WTC11 (cell line): ENCODE data around the gene HEXD. TPM values are rescaled to one million over a fixed set of nuclear protein-coding genes. Genes with fewer than 3 reads are reported as not detected.

Experiments used
- ATAC-seq: fragments of 200-7000 bp; cut with Tn5 transposase; 2 replicates; pipeline ENCODE4 v1.10.0; 2021; ENCODE audit warnings: mild to moderate bottlenecking, moderate library complexity
- CTCF ChIA-PET: fragments of 300-600 bp; sonication (Branson Sonifier 250); formaldehyde crosslinking; loops from one replicate; lab custom pipeline; 2021; ENCODE audit warnings: antibody characterized with exemption; lab: Charles Lee
- POLR2A ChIA-PET: fragments of 350-600 bp; sonication (Branson Sonifier 250); formaldehyde crosslinking; loops from one replicate; lab custom pipeline; 2021; ENCODE audit warnings: antibody characterized with exemption; lab: Charles Lee
- DNase-seq: peaks from one replicate; pipeline ENCODE4 v3.0.0; 2021; ENCODE audit warnings: low spot score
- H3K27ac Mint-ChIP-seq: 2 replicates; pipeline ENCODE4 v1.8.0; 2021; ENCODE audit warnings: mixed read lengths
- H3K27me3 Mint-ChIP-seq: 2 replicates; pipeline ENCODE4 v1.8.0; 2021; ENCODE audit warnings: low read depth, mild to moderate bottlenecking, moderate library complexity, mixed read lengths
- H3K36me3 Mint-ChIP-seq: 2 replicates; pipeline ENCODE4 v1.8.0; 2021; ENCODE audit warnings: mixed read lengths
- H3K4me1 Mint-ChIP-seq: 2 replicates; pipeline ENCODE4 v1.8.0; 2022; ENCODE audit warnings: mixed read lengths
- H3K4me3 Mint-ChIP-seq: 2 replicates; pipeline ENCODE4 v1.8.0; 2021; ENCODE audit warnings: mild to moderate bottlenecking, moderate library complexity, mixed read lengths
- H3K9me3 Mint-ChIP-seq: 2 replicates; pipeline ENCODE4 v1.8.0; 2021; ENCODE audit warnings: mixed read lengths
- ATF1 ChIP-seq: sonication (generic); formaldehyde crosslinking; IDR thresholded peaks from 2 replicates; pipeline ENCODE4 v1.8.1; 2023; ENCODE audit warnings: mild to moderate bottlenecking, moderate library complexity, missing genetic modification reagents
- CBFB ChIP-seq: sonication (generic); formaldehyde crosslinking; IDR thresholded peaks from 2 replicates; pipeline ENCODE4 v1.8.1; 2022; ENCODE audit warnings: mild to moderate bottlenecking, low read depth, missing genetic modification reagents
- CREB1 ChIP-seq: sonication (generic); formaldehyde crosslinking; IDR thresholded peaks from 2 replicates; pipeline ENCODE4 v1.8.0; 2023; ENCODE audit warnings: mild to moderate bottlenecking, missing genetic modification reagents
- FOXP1 ChIP-seq: sonication (generic); formaldehyde crosslinking; IDR thresholded peaks from 2 replicates; pipeline ENCODE4 v1.8.0; 2022; ENCODE audit warnings: missing genetic modification reagents, mild to moderate bottlenecking, moderate library complexity, borderline replicate concordance
- GRHL2 ChIP-seq: fragments of 250-450 bp; sonication (Bioruptor Pico); IDR thresholded peaks from 2 replicates; pipeline ENCODE4 v1.8.0; 2022; ENCODE audit warnings: mild to moderate bottlenecking, moderate library complexity; ENCODE audit not compliant: insufficient replicate concordance, severe bottlenecking
- MXD4 ChIP-seq: fragments of 250-450 bp; sonication (Bioruptor Pico); IDR thresholded peaks from 2 replicates; pipeline ENCODE4 v1.8.0; 2021; ENCODE audit warnings: mild to moderate bottlenecking, moderate library complexity, borderline replicate concordance
- MYBL2 ChIP-seq: sonication (generic); formaldehyde crosslinking; IDR thresholded peaks from 2 replicates; pipeline ENCODE4 v1.8.1; 2023; ENCODE audit warnings: mild to moderate bottlenecking, moderate library complexity, missing genetic modification reagents
- NR1H2 ChIP-seq: sonication (generic); formaldehyde crosslinking; IDR thresholded peaks from 2 replicates; pipeline ENCODE4 v1.9.0; 2021; ENCODE audit warnings: mild to moderate bottlenecking, moderate library complexity, missing genetic modification reagents
- PRRX2 ChIP-seq: fragments of 250-450 bp; sonication (Bioruptor Pico); IDR thresholded peaks from 2 replicates; pipeline ENCODE4 v1.8.0; 2021; ENCODE audit warnings: mild to moderate bottlenecking
- SMAD3 ChIP-seq: sonication (generic); formaldehyde crosslinking; IDR thresholded peaks from 2 replicates; pipeline ENCODE4 v1.8.0; 2022; ENCODE audit warnings: missing genetic modification reagents, mild to moderate bottlenecking, borderline replicate concordance
- TEAD1 ChIP-seq: sonication (generic); formaldehyde crosslinking; IDR thresholded peaks from 2 replicates; pipeline ENCODE4 v1.8.0; 2022; ENCODE audit warnings: mild to moderate bottlenecking, missing genetic modification reagents
- ZNF121 ChIP-seq: sonication (generic); formaldehyde crosslinking; IDR thresholded peaks from 2 replicates; pipeline ENCODE4 v1.8.0; 2023; ENCODE audit warnings: missing genetic modification reagents
- ZNF671 ChIP-seq: fragments of 250-450 bp; sonication (Bioruptor Pico); IDR thresholded peaks from 2 replicates; pipeline ENCODE4 v1.8.0; 2021; ENCODE audit warnings: mild to moderate bottlenecking
- total RNA-seq: library from RNA; stranded (reverse); gene quantifications from 3 replicates; pipeline ENCODE4 v1.2.3, GENCODE V29; 2021
- TF ChIP-seq, protein P1 (sequence below): sonication (generic); formaldehyde crosslinking; IDR thresholded peaks from 2 replicates; pipeline ENCODE4 v1.8.1; 2022; ENCODE audit warnings: low read depth, missing genetic modification reagents, borderline replicate concordance
- TF ChIP-seq, protein P2 (sequence below): sonication (generic); formaldehyde crosslinking; conservative IDR thresholded peaks from 2 replicates; pipeline ENCODE4 v1.8.1; 2023; ENCODE audit warnings: mild to moderate bottlenecking, low read depth, missing genetic modification reagents, moderate library complexity
- TF ChIP-seq, protein P3 (sequence below): sonication (generic); formaldehyde crosslinking; IDR thresholded peaks from 2 replicates; pipeline ENCODE4 v1.8.1; 2023; ENCODE audit warnings: mild to moderate bottlenecking, missing genetic modification reagents, borderline replicate concordance
- TF ChIP-seq, protein P4 (sequence below): sonication (generic); formaldehyde crosslinking; IDR thresholded peaks from 2 replicates; pipeline ENCODE4 v1.8.1; 2023; ENCODE audit warnings: mild to moderate bottlenecking, moderate library complexity, missing genetic modification reagents

The HEXD gene
- total RNA-seq, 1 experiment from 2014 or later = 36.0 TPM

DNA sequence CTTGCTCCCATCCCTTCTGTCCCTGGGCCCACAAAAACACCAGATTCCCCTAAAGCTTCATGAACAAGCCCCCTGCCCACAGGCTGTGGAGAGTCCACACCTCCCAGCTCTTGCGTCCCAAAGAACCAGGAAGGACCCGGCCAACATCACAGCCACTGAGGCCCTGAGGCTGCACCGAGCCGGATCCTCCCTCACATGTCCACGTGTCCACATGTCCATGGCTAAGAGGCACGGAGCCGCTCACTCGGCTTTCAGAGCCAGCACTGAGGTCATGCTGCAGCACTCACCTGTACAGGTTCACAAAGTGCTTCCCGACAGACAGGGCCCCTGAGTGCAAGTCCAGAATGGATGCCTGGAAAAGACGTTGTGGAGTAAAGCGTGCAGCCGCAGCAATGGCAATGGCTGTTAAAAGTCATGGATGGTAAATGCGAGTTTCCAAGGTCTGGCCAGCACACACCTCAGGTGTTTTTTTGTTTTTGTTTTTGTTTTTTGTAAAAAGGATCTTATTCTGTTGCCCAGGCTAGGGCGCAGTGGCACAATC lies 11.9 kb upstream of the HEXD start:
- H3K9me3 Mint-ChIP-seq = no peaks in the 10 kb centered on the region
- peaks cover 8% of the 10 kb centered on the region for H3K36me3 Mint-ChIP-seq
- ChIA-PET CTCF (interaction anchor here (1.3 to 1.5 kb wide), 2 partner anchors 18 to 50 kb away, joined by 3 to 4 read pairs; no protein-coding TSS in a partner anchor), POLR2A (no interaction called here)
- H3K27me3 Mint-ChIP-seq = no peaks in the 10 kb centered on the region
- no peak for ATAC-seq
- no peak overlapping the region for H3K27ac Mint-ChIP-seq
- H3K4me3 Mint-ChIP-seq = no peak overlapping the region
- no peak for TF ChIP-seq ATF1 (CRISPR knock-in tag)
- no peak for TF ChIP-seq TEAD1 (CRISPR knock-in tag)
- no peak for TF ChIP-seq ZNF121 (CRISPR knock-in tag)
- TF ChIP-seq SMAD3 (CRISPR knock-in tag) = no peak
- no peak for TF ChIP-seq PRRX2
- no peak for TF ChIP-seq GRHL2 (CRISPR knock-in tag)
- TF ChIP-seq, protein P1, sequence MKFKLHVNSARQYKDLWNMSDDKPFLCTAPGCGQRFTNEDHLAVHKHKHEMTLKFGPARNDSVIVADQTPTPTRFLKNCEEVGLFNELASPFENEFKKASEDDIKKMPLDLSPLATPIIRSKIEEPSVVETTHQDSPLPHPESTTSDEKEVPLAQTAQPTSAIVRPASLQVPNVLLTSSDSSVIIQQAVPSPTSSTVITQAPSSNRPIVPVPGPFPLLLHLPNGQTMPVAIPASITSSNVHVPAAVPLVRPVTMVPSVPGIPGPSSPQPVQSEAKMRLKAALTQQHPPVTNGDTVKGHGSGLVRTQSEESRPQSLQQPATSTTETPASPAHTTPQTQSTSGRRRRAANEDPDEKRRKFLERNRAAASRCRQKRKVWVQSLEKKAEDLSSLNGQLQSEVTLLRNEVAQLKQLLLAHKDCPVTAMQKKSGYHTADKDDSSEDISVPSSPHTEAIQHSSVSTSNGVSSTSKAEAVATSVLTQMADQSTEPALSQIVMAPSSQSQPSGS (CRISPR knock-in tag) = no peak
- TF ChIP-seq, protein P2, sequence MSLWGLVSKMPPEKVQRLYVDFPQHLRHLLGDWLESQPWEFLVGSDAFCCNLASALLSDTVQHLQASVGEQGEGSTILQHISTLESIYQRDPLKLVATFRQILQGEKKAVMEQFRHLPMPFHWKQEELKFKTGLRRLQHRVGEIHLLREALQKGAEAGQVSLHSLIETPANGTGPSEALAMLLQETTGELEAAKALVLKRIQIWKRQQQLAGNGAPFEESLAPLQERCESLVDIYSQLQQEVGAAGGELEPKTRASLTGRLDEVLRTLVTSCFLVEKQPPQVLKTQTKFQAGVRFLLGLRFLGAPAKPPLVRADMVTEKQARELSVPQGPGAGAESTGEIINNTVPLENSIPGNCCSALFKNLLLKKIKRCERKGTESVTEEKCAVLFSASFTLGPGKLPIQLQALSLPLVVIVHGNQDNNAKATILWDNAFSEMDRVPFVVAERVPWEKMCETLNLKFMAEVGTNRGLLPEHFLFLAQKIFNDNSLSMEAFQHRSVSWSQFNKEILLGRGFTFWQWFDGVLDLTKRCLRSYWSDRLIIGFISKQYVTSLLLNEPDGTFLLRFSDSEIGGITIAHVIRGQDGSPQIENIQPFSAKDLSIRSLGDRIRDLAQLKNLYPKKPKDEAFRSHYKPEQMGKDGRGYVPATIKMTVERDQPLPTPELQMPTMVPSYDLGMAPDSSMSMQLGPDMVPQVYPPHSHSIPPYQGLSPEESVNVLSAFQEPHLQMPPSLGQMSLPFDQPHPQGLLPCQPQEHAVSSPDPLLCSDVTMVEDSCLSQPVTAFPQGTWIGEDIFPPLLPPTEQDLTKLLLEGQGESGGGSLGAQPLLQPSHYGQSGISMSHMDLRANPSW = no peak
- TF ChIP-seq NR1H2 (CRISPR knock-in tag) = no peak
- TF ChIP-seq MYBL2 (CRISPR knock-in tag) = no peak
- TF ChIP-seq, protein P3, sequence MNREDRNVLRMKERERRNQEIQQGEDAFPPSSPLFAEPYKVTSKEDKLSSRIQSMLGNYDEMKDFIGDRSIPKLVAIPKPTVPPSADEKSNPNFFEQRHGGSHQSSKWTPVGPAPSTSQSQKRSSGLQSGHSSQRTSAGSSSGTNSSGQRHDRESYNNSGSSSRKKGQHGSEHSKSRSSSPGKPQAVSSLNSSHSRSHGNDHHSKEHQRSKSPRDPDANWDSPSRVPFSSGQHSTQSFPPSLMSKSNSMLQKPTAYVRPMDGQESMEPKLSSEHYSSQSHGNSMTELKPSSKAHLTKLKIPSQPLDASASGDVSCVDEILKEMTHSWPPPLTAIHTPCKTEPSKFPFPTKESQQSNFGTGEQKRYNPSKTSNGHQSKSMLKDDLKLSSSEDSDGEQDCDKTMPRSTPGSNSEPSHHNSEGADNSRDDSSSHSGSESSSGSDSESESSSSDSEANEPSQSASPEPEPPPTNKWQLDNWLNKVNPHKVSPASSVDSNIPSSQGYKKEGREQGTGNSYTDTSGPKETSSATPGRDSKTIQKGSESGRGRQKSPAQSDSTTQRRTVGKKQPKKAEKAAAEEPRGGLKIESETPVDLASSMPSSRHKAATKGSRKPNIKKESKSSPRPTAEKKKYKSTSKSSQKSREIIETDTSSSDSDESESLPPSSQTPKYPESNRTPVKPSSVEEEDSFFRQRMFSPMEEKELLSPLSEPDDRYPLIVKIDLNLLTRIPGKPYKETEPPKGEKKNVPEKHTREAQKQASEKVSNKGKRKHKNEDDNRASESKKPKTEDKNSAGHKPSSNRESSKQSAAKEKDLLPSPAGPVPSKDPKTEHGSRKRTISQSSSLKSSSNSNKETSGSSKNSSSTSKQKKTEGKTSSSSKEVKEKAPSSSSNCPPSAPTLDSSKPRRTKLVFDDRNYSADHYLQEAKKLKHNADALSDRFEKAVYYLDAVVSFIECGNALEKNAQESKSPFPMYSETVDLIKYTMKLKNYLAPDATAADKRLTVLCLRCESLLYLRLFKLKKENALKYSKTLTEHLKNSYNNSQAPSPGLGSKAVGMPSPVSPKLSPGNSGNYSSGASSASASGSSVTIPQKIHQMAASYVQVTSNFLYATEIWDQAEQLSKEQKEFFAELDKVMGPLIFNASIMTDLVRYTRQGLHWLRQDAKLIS (CRISPR knock-in tag) = no peak
- TF ChIP-seq, protein P4, sequence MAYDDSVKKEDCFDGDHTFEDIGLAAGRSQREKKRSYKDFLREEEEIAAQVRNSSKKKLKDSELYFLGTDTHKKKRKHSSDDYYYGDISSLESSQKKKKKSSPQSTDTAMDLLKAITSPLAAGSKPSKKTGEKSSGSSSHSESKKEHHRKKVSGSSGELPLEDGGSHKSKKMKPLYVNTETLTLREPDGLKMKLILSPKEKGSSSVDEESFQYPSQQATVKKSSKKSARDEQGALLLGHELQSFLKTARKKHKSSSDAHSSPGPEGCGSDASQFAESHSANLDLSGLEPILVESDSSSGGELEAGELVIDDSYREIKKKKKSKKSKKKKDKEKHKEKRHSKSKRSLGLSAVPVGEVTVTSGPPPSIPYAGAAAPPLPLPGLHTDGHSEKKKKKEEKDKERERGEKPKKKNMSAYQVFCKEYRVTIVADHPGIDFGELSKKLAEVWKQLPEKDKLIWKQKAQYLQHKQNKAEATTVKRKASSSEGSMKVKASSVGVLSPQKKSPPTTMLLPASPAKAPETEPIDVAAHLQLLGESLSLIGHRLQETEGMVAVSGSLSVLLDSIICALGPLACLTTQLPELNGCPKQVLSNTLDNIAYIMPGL (CRISPR knock-in tag) = no peak
- TF ChIP-seq FOXP1 (CRISPR knock-in tag) = no peak
- TF ChIP-seq MXD4 (CRISPR knock-in tag) = no peak
- no peak for TF ChIP-seq ZNF671 (CRISPR knock-in tag)
- TF ChIP-seq CREB1 (CRISPR knock-in tag) = no peak
- TF ChIP-seq, all 79 proteins: peak for 0
- no peak for DNase-seq
- H3K4me1 Mint-ChIP-seq = no peaks in the 10 kb centered on the region

DNA sequence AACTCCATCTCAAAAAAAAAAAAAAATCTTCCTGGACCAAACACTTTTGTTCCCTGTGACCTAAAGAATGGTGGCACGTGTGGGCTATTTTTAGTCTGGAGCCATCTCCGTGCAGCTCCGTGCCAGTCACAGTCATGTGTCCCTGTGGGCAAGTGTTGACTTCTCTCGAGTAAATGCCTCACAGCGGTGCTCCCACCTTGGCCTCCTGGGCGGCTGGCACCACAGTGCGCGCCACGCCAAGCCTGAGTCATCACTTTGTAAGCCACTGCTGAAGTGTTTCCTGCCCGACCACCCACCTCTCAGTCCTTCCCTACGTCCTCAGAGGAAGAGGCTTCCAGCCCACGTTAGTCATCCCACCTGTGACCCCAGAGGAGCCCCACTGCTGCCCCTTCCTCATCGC lies 10.9 kb upstream of the HEXD start:
- TF ChIP-seq SMAD3 (CRISPR knock-in tag) (no peak), CBFB (CRISPR knock-in tag) (no peak)
- H3K9me3 Mint-ChIP-seq = no peaks in the 10 kb centered on the region
- H3K36me3 Mint-ChIP-seq = peaks cover 6% of the 10 kb centered on the region
- ATAC-seq (no peak), DNase-seq (no peak)
- H3K27ac Mint-ChIP-seq = peak overlapping the region; percentile 83
- ChIA-PET POLR2A (no interaction called here), CTCF (interaction anchor here (1.3 to 1.5 kb wide), 2 partner anchors 17 to 51 kb away, joined by 3 to 4 read pairs; no protein-coding TSS in a partner anchor)
- no peak overlapping the region for H3K4me3 Mint-ChIP-seq
- no peaks in the 10 kb centered on the region for H3K4me1 Mint-ChIP-seq
- H3K27me3 Mint-ChIP-seq = no peaks in the 10 kb centered on the region
